Osteocyte (in vitro differentiated cells): ENCODE measurements around the gene RAD51B. TPM values are rescaled to one million over a fixed set of nuclear protein-coding genes. Genes with fewer than 3 reads are reported as not detected.

ENCODE experiments used
- DNase-seq: peaks from one replicate; pipeline ENCODE4 v3.0.0; 2021; ENCODE audit warnings: mixed read lengths; ENCODE audit not compliant: unreplicated experiment; ENCODE audit errors: extremely low spot score
- H3K27ac Mint-ChIP-seq: one replicate; pipeline ENCODE4 v1.8.0; 2021; ENCODE audit warnings: mild to moderate bottlenecking, mixed read lengths; ENCODE audit not compliant: unreplicated experiment
- H3K27me3 Mint-ChIP-seq: one replicate; pipeline ENCODE4 v1.8.0; 2021; ENCODE audit warnings: mixed read lengths; ENCODE audit not compliant: unreplicated experiment
- H3K36me3 Mint-ChIP-seq: one replicate; pipeline ENCODE4 v1.8.0; 2021; ENCODE audit warnings: mixed read lengths; ENCODE audit not compliant: unreplicated experiment
- H3K4me1 Mint-ChIP-seq: one replicate; pipeline ENCODE4 v1.8.0; 2021; ENCODE audit warnings: mixed read lengths; ENCODE audit not compliant: unreplicated experiment
- H3K4me3 Mint-ChIP-seq: one replicate; pipeline ENCODE4 v1.8.0; 2021; ENCODE audit warnings: mild to moderate bottlenecking, moderate library complexity, mixed read lengths; ENCODE audit not compliant: unreplicated experiment
- H3K9me3 Mint-ChIP-seq: one replicate; pipeline ENCODE4 v1.8.0; 2021; ENCODE audit warnings: mixed read lengths; ENCODE audit not compliant: unreplicated experiment
- CTCF ChIP-seq: fragments of 200-600 bp; sonication (generic); IDR thresholded peaks from 2 replicates; pipeline ENCODE4 v1.5.0; 2021; ENCODE audit warnings: antibody characterized with exemption, mild to moderate bottlenecking, moderate library complexity
- total RNA-seq: library from RNA; stranded (reverse); gene quantifications from 2 replicates; pipeline ENCODE4 v1.2.1, GENCODE V29; 2021

The RAD51B gene
- total RNA-seq, 1 donor from 2014 or later = 12.7 TPM

DNA sequence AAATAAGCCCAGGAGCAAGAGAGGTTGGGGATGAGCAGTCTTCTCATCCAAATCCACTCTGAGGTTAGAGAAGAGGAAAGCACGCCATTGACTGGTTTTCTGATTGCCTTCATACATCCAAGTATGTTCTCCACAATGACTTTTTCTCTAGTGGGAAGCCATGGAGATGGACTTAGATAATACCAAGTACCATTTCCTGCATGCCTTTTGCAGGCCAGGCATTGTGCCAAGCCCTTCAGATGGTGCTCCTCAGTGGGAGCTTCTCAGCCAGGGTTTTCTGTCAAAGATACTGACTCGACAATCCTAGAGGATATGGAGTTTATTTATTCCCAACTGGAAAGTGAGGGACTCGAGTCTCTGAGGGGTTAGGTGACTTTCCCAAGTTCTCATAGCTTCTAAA lies 755.3 kb downstream of the RAD51B start:
- no peak for TF ChIP-seq CTCF
- no peaks in the 10 kb centered on the region for H3K9me3 Mint-ChIP-seq
- H3K4me3 Mint-ChIP-seq = no peak overlapping the region
- peaks cover 48% of the 10 kb centered on the region for H3K4me1 Mint-ChIP-seq
- no peak overlapping the region for H3K27ac Mint-ChIP-seq
- H3K27me3 Mint-ChIP-seq = no peaks in the 10 kb centered on the region
- no peaks in the 10 kb centered on the region for H3K36me3 Mint-ChIP-seq
- DNase-seq = no peak

DNA sequence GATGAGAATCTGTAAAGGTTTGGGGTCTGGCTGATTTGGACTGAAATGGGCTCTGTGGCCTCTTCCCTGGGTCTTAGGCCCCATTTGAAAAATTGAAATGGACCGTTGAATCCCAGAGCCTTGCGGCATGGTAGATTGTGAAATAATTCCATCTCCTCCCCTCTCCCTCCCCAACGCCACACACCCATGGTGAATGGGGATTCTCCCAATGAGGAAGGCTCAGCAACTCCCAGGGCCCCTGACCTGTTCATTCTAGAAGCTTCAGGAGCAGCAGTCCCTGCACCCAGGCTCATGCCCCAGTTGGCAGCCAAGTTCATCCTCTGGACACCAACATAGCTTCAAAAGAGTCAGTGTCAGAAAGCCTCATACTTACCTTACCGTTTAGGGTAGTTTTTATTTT lies 755.8 kb downstream of the RAD51B start:
- Mint-ChIP-seq H3K4me3 (no peak overlapping the region), H3K36me3 (no peaks in the 10 kb centered on the region), H3K27ac (no peak overlapping the region), H3K27me3 (no peaks in the 10 kb centered on the region), H3K4me1 (peaks cover 43% of the 10 kb centered on the region), H3K9me3 (no peaks in the 10 kb centered on the region)
- TF ChIP-seq CTCF = no peak
- DNase-seq = no peak

DNA sequence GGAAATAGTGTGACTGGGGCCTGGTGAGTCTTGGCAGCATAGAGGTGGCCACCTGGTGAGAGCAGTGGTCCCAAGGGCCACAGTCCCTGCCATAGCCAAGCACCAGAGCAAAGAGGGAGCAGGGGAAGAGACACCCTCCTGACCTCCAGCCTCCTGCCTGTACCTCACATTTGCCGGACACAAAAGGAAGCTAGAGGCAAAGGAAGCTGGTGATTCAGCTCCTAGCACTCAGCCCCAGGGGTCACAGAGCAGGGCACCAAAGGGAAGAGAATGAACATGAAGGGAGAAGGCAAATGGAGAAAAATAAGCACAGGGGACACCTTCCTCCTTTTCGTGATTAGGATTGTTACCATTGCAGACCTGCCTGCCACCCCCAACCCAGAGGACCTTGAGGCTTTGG lies 756.5 kb downstream of the RAD51B start:
- Mint-ChIP-seq H3K27me3 (no peaks in the 10 kb centered on the region), H3K4me3 (no peak overlapping the region), H3K27ac (no peak overlapping the region), H3K36me3 (no peaks in the 10 kb centered on the region), H3K4me1 (peaks cover 46% of the 10 kb centered on the region), H3K9me3 (no peaks in the 10 kb centered on the region)
- TF ChIP-seq CTCF = no peak
- no peak for DNase-seq

DNA sequence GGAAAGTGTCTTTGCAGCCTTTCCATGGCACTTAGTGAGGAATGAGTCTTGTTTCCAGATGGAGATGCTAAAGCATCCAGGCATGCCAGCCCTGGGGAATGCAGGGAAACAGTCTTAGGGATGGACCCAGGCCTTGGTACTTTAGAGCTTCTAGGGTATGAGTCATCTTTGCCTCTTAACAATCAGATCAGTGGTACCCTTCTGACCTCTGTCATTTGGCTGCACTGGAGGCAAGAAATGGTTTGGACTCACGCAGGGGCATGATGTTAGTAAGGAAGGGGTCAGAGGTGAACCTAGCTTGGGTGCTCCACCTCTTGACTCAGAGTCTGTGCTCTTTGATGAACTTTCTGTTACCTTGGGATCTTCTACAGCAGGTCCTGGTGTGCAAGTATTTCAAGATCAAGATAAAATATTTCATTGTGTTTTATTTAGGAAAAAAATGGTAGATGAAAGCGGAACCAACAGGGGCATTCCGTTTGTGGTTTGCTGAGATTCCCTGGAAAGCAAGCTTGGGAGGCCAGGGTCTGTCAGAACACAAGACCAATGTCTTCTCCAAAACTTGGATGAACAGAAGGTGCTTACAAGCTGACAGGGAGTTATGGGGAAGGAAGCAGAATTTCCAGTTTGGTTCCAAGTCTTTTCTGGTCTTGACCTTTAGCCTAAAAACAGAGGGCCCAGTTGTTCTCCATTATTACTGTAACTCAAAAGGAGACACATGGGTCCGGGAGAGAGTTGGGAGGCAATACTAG lies 757.1 kb downstream of the RAD51B start:
- Mint-ChIP-seq H3K4me3 (no peak overlapping the region), H3K9me3 (peaks cover 3% of the 10 kb centered on the region), H3K27me3 (no peaks in the 10 kb centered on the region), H3K36me3 (no peaks in the 10 kb centered on the region), H3K27ac (peak overlapping the region; percentile 87), H3K4me1 (peaks cover 46% of the 10 kb centered on the region)
- DNase-seq = no peak
- no peak for TF ChIP-seq CTCF

- peaks cover 5% of the 10 kb centered on the region for H3K9me3 Mint-ChIP-seq
- no peaks in the 10 kb centered on the region for H3K36me3 Mint-ChIP-seq
- TF ChIP-seq CTCF = no peak
- H3K27me3 Mint-ChIP-seq = no peaks in the 10 kb centered on the region
- no peak overlapping the region for H3K4me3 Mint-ChIP-seq
- peak overlapping the region; percentile 87 for H3K27ac Mint-ChIP-seq
- peaks cover 46% of the 10 kb centered on the region for H3K4me1 Mint-ChIP-seq
- no peak for DNase-seq
Measured at GRCh38 chr14:68577802-68578541, 758.4 kb downstream of the RAD51B start.
